AG08395 (cell line): ENCODE results near the gene PPP4R4.

Experiments
- DNase-seq: peaks from one replicate; pipeline ENCODE4 v3.0.0; 2012; ENCODE audit warnings: mixed read lengths, low spot score

The PPP4R4 gene, protein sequence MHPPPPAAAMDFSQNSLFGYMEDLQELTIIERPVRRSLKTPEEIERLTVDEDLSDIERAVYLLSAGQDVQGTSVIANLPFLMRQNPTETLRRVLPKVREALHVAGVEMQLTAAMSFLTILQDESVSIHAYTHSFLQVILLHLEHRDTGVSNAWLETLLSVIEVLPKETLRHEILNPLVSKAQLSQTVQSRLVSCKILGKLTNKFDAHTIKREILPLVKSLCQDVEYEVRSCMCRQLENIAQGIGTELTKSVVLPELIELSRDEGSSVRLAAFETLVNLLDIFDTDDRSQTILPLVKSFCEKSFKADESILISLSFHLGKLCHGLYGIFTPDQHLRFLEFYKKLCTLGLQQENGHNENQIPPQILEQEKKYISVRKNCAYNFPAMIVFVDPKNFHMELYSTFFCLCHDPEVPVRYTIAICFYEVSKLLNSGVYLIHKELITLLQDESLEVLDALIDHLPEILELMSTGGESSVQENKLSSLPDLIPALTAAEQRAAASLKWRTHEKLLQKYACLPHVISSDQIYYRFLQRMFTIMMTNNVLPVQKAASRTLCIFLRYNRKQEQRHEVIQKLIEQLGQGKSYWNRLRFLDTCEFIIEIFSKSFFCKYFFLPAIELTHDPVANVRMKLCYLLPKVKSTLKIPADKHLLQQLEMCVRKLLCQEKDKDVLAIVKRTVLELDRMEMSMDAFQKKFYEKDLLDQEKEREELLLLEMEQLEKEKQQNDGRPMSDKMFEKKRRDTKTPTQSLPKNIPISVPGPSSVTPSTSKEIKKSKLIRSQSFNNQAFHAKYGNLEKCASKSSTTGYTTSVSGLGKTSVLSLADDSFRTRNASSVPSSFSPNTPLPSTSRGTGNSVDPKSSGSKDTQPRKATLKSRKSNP

DNA sequence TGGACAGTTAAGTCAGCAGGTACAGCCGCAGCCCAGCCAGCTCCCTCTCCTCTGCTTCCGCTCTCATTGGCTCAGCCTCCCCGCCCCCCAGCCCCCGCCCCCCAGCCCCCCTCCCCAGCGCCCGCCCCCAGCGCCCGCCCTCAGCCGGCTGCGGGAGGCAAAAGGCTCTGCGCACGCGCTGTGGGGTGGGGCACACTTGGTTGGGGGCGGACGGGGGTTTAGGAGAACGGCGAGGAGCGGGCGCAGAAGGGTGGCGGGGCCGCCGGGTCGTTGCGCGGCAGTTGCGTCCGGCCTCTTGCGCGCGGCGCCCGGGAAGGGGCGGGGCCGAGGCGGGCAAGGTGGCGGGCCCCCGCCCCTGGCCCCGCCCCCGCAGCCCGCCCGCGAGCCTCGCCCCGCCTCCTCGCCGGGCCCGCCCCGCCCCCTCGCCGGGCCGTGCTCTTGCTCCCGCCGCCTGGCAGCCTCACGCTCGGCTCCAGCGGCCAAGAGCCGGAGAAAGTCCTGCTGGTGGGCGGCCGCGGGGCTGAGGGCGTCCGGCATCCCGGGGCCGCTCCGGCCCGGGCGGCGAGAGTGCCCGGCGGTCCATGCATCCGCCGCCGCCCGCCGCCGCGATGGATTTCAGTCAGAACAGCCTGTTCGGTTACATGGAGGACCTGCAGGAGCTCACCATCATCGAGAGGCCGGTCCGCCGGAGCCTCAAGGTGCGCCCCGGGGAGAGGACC is at the start of gene PPP4R4:
PPP4R4 (plus strand) TSS at position 438 of the 719 bp plus-strand sequence; CDS start at position 582, 144 bp downstream.
- peak; percentile 88 for DNase-seq

DNA sequence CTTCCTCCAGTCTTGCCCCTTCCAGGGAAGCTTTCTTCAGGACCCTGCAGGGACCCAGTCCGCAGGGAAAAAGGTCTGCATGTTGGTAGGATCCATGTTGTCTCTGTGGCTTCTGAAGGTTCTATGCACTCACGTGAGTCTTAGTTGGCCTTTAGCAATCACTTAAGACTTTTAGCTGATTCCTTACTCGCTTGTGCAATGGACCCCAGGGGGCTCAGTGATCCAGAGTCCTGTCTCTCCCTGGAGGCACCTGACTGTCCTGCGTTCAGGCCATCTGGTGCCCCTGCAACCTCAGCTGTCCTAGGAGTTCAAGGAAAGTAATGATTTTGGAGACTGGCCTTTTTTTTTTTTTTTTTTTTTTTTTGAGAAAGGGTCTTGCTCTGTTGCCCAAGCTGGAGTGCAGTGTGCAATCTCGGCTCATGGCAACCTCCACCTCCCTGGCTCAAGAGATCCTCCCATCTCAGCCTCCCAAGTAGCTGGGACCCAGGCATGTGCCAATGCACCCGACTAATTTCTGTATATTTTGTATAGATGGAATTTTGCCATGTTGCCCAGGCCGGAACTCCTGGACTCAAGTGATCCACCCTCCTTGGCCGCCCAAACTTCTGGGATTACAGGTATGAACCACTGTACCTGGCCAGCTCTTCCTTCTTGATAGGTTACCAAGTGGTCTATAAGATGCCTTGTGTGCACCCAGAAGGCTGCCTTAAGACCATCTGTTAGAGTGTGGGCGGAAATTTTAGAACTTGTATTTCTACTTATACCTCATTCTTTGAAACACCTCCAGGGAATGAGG is 49.3 kb upstream of the PPP4R4 start:
- DNase-seq, result no peak

DNA sequence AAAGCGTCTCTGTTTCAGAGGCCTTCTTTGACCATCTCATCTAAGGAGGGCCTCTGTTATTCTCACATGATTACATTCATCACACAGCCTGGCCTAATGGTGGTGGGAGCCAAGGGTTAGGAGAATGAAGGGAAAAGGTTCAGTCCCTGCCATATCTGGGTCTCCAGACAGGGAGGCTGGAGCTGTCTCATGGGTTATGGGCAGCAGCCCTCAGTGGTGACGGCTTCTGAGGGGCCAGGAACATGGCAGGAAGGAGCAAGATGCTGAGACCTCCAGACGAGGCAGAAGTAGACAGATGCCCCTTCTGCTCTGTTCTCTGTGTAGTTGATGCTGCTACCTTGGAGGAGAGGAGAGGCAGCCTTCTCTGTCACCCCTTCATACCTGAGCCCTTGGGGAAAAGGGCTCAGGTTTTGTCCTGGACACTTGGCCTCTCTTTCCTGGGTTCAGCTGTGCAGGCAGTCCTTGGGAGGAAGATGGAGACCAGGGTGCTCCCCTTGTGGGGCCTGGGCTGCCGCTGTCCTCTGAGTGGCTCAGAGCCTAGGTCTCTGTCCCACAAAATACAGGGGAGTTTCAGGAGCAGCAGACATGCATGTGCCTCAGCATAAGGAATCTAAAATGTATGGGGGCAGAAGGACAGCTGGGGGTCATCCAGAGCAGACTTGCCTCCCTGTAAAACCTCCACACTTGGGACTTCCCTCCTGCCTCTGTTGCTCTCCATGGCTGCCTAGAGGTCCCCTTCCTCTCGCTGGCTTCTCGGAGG is 48.3 kb upstream of the PPP4R4 start:
- DNase-seq, result no peak

DNA sequence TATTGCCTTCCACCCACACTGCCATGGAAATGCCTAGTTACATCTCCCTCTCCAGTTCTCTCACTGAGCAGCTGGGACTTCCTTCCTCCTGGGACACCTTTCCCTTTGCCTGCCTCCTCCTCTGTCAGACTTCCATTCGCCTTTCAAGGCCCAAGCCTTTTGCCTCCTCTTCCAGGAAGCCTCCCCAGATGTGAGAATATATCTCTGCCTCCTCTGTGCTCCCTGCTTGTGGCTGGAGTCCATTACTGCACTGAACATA is 47.8 kb upstream of the PPP4R4 start:
- DNase-seq, result no peak

DNA sequence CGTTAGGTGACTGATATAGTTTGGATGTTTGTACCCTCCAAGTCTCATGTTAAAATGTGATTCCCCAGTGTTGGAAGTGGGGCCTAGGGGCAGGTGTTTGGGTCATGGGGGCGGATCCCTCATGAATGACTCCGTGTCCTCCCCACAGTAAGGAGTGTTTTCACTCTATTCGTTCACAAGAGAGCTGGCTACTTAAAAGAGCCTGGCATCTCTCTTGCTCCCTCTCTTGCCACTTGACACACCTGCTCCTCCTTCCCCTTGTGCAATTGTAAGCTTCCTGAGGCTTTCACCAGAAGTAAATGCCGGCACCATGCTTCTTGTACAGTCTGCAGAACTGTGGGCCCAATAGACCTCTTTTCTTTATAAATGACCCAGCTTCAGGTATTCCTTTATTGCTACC is 47.3 kb upstream of the PPP4R4 start:
- no peak for DNase-seq

DNA sequence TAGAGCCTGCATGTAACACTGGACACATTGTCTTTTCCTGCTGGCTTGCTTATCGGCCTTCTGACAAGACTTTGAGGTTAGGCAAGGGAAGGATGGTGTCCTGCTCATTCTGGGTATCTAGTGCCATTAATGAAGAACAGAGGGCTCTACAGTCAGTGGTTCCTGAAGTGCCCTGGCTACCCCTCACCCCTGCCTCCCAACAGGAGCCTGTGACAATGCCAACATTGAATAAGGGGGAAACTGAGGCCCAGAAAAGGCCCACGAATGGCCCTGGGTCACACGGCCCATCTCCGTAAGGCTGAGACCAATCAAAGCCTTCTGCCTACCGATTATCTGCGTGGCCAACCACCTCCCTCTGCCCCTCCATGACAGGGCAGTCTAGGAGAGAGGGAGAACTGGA is 46.8 kb upstream of the PPP4R4 start:
- no peak for DNase-seq

DNA sequence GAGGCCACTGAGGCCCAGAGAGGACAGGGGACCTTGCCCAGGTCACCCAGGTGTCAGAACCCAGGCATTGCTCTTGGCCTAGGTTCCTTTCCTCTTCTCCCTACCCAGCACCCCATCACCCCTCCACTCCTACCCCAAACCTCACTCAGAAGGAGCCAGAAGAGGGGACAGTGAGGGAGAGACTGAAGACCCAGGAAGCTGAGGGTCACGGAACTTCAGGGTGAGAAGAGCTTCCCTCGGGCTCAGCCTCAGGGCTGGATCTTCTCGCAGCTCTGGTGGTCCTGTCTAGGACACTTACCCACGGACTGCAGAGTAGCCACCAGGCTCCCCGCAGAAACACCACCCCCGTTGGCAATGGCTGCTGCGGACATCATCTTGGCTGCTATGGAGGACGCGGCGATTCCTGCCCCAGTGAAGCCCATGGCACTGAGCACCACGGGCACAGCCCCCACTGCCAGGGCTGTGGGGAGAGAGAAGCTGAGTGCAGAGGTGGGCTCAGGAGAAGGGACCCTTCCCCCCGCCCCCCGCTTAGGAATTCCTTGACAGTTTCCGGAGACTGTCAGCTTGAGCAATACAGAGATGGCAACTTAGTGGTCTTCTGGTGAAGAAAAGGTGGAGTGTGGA is 45.8 kb upstream of the PPP4R4 start:
- DNase-seq, result no peak

DNA sequence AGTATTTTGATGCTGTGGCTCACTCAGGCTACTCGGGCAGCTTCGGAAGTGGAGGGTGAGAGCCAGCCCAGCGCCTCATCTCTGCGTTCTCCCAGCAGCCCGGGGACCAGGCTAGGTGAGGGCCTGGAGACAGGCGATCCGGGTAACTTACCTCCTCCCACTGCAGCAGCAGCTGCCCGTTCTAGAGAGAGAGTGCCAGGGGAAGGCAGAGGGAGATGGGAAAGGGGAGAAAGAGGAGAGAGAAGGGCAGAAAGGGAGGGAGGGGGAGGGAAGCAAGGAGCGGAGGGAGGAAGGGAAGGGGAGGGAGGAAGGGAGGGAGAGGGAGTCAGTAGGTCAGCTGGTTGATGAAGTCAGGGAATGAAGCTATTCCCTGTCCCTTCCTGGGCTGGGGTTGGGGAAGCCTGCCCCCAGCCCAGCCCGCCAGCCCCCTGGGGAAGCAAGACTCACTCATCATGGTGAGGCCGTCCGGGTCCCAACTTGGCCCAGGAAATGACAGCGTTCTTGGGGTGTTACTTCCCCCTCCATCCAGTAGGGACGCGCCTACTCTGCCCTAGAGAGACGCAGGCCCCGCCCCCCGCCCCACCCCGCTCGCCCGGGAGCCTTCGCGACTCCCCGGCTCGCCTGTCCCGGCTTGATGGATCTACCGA is 44.9 kb upstream of the PPP4R4 start, which contains the start of gene IFI27L2:
IFI27L2 (minus strand) TSS at position 494 of the 647 bp plus-strand sequence; CDS start at position 454, 40 bp downstream.
- DNase-seq, result peak; percentile 91

DNA sequence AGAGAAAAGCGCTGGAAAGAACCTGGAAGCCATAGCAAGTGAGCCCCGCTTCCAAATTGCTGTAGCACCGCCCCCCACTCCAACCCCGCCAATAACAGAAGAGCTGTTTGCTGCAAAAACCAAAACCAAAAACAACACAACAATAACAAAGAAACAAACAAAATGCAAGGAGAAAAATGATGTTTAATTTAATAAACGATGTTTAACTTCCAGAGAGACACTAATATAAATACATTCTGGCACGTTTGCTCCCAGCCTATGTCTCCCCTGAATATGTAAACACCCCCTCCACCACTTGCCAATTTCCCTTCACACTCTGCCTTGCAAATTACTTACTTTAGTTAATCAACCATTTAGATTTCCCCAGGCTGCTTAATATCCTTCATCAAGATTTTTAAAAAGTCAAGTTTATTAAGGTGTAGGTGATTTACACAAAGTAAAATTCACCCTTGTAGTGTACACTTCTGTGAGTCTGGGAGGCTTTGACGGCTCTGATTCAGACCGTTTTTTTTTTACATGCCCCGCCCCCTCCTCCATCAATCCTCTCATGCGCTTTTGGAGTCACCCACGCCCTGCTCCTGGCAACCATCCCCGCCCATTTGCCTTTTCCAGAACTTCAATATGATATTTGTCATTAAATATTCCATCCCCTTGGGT is 44.2 kb upstream of the PPP4R4 start:
- peak; percentile 41 for DNase-seq

DNA sequence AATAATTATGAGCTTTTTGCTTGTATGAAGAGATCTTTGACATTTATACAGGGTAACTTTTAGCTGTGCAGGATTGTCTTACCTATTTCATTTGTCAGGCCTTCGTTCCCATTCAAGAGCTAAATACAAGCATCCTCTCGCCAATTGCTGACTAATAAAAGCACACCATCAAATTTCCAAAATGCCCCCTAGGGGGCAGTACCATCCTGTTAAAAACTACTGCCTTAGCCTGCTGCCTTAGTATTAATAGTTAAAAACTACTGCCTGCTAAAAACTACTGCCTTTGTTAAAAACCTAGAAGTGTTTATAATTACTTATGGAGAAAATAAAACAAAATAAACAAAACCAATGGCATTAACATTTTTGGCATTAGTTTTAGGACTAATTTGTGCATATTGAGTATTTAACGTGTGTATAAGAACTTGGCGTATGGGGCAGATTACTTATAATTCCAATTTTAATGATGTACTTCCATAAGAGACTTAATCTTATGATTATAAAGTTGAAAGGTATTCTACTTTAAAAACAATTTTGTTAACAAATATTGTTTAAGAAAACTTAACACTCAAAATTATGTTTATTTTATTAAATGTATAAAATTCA is 41.7 kb upstream of the PPP4R4 start:
- peak; percentile 58 for DNase-seq

DNA sequence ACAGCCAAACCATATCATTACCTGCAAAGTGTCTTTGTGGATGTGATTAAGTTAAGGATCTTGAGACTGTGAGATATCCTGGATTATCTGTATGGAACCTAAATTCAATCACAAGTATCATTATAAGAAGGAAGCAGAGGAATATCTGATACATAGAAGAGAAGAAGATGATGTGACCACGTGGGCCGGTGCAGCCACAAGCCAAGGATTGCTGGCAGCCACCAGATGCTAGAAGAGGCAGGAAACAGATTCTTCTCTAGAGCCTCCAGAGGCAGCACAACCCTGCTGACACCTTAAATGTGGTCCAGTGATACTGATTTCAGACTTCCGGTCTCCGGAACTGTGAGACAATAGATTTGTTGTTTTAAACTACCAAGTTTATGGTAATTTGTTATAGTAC is 38.6 kb upstream of the PPP4R4 start:
- DNase-seq, result no peak

DNA sequence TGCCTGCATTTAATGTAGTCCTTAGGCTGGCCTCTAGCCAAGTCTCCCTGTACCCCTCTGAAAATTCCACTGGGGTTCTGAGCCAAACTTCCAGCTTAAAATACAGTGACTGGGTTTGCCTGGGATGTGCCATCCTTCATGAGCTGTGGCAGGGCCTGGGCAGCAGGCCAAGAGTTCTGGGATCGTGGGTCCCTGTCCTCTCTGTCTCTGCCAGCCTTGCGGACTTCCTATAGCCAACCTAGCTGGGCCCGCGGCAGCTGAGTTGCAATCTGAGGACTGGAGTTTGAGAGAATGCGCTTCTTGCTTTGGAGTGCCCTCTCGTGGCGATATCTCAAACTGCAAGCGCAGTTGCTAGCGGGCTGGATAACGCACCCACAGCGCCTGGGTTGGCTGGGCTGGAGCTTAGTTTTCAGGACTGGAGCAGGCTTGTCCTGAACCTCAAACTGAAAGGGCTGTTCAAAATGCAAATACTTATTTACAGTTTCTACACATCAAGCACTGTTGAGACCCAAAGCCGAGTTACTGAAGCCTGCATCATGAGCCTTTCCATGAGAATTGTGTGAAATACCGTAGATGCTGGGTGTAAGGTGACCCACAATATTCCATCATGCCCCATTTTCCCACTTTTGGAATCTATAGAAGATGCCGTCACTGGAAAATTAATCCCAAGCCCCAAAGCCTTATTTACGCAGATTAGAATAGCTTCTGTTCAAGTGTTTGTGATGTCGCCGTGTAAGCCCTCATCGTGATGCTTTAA is 37.4 kb upstream of the PPP4R4 start:
- DNase-seq, result peak; percentile 80

DNA sequence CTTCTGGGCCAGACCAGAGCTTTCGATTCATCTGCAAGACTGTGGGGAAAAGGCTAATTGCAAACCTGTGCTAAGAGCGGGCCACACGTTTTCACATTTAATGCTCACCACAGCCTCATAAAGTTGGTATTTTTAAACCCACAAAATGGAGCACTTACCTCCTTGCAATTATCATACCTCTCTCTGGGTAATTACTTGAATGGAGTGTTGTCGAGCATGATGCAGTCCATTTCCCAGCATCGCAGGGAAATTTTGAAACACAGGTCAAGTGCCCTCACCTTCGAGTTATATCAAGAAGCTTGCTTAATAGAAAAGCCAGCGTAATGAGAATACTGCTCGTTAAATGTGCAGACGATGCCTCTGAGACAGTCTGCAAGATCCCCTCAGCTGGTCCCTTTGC is 35.9 kb upstream of the PPP4R4 start:
- DNase-seq, result no peak

DNA sequence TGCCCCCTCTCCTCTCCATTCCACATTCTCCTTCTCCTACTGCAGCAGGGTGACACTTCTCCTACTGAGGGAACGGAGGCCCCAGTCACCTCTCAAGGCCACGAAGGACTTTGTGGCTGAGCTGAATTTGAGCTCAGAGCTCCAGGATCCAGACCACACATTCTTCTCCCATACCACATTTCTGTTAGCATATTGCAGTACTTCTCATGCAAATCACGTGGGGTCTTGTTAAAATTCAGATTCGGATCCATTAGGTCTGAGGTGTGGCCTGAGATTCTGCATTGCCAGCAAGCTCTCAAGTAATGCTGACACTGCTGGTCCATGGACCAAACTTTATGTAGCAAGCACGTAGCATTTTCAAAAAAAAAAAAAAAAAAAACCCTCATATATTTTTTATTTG is 35.1 kb upstream of the PPP4R4 start:
- DNase-seq, result no peak

DNA sequence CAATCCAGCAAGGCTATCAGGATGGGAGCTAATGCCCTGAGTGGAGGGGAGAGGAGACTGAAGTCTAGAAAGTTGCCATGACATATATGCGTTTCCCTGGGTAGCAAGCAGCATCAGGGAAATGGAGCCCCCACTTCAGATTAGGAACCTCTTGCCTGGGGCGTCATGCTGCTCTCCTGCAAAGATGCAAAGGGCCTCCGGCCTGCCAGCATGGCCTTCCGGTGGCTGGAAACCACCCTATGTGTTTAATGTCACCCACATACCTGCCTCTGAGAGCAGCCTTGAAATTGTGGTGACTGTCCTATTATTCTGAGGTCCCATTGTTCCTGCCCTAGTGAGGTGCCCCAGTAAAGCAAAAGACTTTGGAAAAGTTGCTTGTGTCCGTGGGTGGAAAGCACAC is 34.7 kb upstream of the PPP4R4 start:
- no peak for DNase-seq

DNA sequence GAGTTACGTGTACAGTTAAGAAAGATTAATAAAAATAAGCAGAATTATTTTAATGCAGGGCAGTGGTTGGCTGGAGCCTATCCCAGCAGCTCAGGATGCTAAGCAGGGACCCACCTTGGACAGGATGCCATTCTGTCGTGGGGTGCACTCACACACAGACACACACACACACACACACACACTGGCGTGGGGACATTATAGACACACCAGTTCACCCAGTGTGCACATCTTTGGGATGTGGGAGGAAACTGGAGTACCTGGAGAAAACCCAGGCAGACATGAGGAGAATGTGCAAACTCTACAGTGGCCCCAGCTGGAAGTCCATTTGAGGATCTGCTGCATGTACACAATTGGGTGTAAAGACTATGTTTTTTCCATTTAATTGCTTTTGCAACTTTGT is 31.9 kb upstream of the PPP4R4 start:
- DNase-seq, result no peak

DNA sequence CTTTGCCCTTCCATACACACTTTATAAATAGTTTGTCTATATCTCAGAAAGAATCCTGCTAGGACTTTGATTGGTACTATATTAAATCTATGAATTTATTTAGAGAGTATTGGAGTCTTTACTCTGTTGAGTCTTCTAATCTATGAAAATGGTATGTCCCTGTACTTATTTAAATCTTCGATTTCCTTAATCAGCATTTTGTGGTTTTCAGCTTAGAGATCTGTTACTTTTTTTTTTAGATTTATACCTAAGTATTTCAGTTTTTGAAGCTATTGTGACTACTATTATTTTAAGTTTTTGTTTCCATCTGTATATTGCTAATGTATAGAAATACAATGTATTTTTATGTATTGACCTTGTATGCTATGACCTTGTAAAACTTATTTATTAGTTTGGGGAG is 31.3 kb upstream of the PPP4R4 start:
- no peak for DNase-seq

DNA sequence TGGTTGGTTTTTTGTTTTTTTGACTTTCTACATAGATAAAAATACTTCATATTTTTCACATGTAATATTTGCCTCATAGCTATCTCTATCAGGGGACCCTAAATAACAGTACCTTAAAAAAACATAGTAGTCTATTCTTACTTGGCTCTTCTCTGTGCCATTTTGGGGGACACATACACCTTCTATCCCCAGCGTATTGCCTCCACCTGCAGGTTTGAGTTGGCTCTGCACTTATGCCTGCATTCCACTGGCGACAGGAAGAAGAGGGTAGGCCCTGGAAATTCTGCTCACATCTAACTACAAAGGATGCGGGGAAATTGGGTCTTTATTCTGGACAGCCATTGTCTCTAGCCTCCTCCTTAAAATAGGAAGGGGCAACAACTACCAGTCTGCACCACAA is 30.9 kb upstream of the PPP4R4 start:
- no peak for DNase-seq
